Muscle of arm (tissue), 12 donors: ENCODE data around the gene OR6X1. TPM values are rescaled to one million over a fixed set of nuclear protein-coding genes. Genes with fewer than 3 reads are reported as not detected.

Experiments used
- polyA plus RNA-seq, 12 donors: library from polyadenylated mRNA; unstranded; fragments of 120-200 nt; gene quantifications; one replicate each; pipeline ENCODE4 v1.2.1, GENCODE V29; 2013; ENCODE audit not compliant: insufficient read length in 12 of 12

Gene OR6X1
- polyA plus RNA-seq, 12 donors = not detected

Other genes with a start within 250 kb of the OR6X1 start
- gene SCN3B, start 99.9 kb downstream of the OR6X1 start, polyA plus RNA-seq = 10 to 100 TPM; 14.2 to 83.9 (median 42.0) TPM
- 10 to 100 TPM in 11 of 12 donors, not detected in 1; 14.5 to 28.5 (median 19.3) TPM for gene ZNF202, start 12.9 kb downstream of the OR6X1 start, polyA plus RNA-seq
- gene OR6M1, start 51.8 kb upstream of the OR6X1 start, polyA plus RNA-seq = not detected
- gene TMEM225, start 131.2 kb upstream of the OR6X1 start, polyA plus RNA-seq = not detected
- gene OR8D4, start 147.6 kb upstream of the OR6X1 start, polyA plus RNA-seq = under 1 TPM in 6 of 12 donors, not detected in 6; 0.05 to 0.12 (median 0.09) TPM
- not detected for gene OR4D5, start 185.1 kb upstream of the OR6X1 start, polyA plus RNA-seq
- gene OR6T1, start 189.3 kb upstream of the OR6X1 start, polyA plus RNA-seq = not detected
- not detected for gene OR10S1, start 223.3 kb upstream of the OR6X1 start, polyA plus RNA-seq
- not detected for gene OR10G6, start 240.6 kb upstream of the OR6X1 start, polyA plus RNA-seq